ENCODE results near the gene DCXR. TPM values are rescaled to one million over a fixed set of nuclear protein-coding genes. Genes with fewer than 3 reads are reported as not detected.
A peak's percentile ranks its signal among the peaks of the same experiment; 100 is the strongest.

Gene DCXR
- total and polyA plus RNA-seq, 2 experiments from 2014 or later: 164 to 312 TPM

DNA sequence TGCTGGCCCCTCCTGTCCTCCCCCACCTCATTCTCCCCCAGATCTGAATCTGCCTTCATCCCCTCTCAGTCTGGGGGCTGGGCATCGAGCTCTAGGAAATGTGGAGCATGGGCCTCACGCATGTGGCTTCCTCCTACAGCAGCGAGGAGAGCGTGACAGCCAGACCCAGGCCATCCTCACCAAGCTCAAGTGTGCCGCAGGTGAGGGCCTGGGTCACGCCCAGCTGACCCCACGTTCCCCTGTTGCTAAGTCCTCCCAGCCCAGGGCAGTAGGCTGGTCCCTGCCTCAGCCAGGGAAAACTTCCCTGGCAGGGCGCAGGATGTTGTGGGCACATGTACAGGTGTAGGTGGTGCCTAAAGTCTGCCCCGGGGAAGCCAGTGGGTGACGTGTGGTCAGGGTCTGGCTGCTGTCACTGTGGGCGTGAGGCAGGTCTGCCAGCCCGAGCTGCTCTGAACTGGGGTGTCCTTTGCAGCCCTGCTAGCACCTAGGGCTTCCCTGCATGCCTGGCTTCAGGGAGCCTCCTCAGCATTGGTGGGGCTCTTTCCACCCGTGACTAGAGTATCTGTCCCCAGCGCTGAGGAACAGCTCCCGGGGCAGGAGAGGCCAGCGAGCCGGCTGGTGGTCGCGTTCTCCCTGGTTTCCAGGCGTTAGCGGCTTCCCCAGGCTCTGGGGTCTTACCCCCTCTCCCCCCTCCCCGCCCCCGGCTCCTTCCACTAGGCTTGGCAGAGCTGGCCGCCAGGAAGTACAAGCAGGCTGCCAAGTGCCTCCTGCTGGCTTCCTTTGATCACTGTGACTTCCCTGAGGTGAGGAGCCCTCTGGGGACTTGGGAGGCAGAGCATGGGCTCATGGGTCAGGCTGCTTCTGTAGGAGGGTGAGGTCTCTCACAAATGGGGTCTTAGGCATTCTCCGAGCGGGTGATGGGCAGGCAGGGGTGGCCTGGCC is 17.8 kb upstream of the DCXR start:
- H3K4me3 ChIP-seq: no peak overlapping the region
- H3K27ac ChIP-seq: no peak overlapping the region
- no peak for DNase-seq (ENCODE audit: low read depth in 1 of 2, low spot score in 1 of 2)
- H3K27me3 ChIP-seq: no peaks in the 10 kb centered on the region
- peaks cover 4% of the 10 kb centered on the region for H3K4me1 ChIP-seq (ENCODE audit: low read depth)
- no peaks in the 10 kb centered on the region for H3K9me3 ChIP-seq (ENCODE audit: low read depth)
- TF ChIP-seq, protein P1, sequence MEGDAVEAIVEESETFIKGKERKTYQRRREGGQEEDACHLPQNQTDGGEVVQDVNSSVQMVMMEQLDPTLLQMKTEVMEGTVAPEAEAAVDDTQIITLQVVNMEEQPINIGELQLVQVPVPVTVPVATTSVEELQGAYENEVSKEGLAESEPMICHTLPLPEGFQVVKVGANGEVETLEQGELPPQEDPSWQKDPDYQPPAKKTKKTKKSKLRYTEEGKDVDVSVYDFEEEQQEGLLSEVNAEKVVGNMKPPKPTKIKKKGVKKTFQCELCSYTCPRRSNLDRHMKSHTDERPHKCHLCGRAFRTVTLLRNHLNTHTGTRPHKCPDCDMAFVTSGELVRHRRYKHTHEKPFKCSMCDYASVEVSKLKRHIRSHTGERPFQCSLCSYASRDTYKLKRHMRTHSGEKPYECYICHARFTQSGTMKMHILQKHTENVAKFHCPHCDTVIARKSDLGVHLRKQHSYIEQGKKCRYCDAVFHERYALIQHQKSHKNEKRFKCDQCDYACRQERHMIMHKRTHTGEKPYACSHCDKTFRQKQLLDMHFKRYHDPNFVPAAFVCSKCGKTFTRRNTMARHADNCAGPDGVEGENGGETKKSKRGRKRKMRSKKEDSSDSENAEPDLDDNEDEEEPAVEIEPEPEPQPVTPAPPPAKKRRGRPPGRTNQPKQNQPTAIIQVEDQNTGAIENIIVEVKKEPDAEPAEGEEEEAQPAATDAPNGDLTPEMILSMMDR (IDR thresholded peaks at IDR 0.05; ENCODE audit: low read depth, low read length): no peak
- H3K36me3 ChIP-seq: peaks cover 22% of the 10 kb centered on the region

DNA sequence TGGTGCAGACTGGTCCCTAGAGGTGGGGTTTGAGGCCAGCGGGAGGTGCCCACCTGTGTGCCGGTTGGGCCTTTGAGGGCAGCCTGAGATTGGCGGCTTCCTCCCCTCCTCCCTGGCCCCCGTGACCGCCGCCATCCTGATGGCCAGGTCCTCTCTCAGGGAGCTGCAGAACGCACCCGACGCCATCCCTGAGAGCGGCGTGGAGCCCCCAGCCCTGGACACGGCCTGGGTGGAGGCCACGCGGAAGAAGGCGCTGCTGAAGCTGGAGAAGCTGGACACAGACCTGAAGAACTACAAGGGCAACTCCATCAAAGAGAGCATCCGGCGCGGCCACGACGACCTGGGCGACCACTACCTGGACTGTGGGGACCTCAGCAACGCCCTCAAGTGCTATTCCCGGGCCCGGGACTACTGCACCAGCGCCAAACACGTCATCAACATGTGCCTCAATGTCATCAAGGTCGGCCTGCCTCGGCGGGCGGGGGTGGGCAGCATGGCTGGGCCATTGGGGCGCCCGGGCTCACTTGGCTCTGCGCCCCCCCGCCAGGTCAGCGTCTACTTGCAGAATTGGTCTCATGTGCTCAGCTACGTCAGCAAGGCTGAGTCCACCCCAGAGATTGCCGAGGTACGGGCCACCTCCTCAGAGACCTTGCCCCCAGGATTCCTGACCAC is 17.0 kb upstream of the DCXR start:
- Histone ChIP-seq H3K36me3 (peaks cover 18% of the 10 kb centered on the region), H3K27ac (no peak overlapping the region), H3K4me3 (no peak overlapping the region), H3K27me3 (no peaks in the 10 kb centered on the region), H3K4me1 (ENCODE audit: low read depth) (peaks cover 4% of the 10 kb centered on the region), H3K9me3 (ENCODE audit: low read depth) (no peaks in the 10 kb centered on the region)
- TF ChIP-seq, protein P1 (IDR thresholded peaks at IDR 0.05; ENCODE audit: low read depth, low read length): no peak
- DNase-seq (ENCODE audit: low read depth in 1 of 2, low spot score in 1 of 2): no peak

DNA sequence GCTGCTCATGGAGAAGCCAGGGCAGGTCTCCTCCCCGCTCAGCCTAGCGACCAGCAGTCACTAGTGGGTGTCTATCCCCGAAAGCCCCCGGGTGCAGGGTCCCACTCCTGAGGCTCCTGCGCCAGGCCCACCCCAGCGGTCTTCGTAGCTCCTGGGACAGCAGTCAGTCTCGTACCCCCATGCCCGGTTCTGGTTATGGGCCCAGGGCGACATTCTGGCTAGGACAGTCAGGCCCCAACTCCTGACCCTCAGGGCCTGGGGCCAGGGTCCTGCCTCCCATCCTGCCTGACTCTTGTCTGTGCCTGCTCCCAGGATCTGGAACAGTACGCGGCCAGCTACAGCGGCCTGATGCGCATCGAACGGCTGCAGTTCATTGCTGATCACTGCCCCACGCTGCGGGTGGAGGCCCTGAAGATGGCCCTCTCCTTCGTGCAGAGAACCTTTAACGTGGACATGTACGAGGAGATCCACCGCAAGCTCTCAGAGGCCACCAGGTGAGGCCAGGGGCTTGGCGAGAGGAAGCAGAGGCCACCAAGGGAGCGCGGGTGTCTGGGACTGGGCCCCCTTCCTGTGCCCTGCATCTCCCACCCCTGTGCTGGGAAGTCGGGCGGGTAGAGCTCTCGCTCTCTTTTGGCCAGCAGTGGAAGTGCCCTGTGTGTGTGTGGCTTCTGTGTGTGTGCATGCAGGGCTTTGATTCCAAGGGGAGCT is 16.2 kb upstream of the DCXR start:
- DNase-seq (ENCODE audit: low read depth in 1 of 2, low spot score in 1 of 2): no peak
- Histone ChIP-seq H3K27ac (no peak overlapping the region), H3K27me3 (no peaks in the 10 kb centered on the region), H3K36me3 (peaks cover 17% of the 10 kb centered on the region), H3K9me3 (ENCODE audit: low read depth) (no peaks in the 10 kb centered on the region), H3K4me3 (no peak overlapping the region), H3K4me1 (ENCODE audit: low read depth) (peaks cover 4% of the 10 kb centered on the region)
- TF ChIP-seq, protein P1 (IDR thresholded peaks at IDR 0.05; ENCODE audit: low read depth, low read length): no peak

GRCh38 chr17:82053130-82053529 is 15.6 kb upstream of the DCXR start:
- peaks cover 15% of the 10 kb centered on the region for H3K36me3 ChIP-seq

DNA sequence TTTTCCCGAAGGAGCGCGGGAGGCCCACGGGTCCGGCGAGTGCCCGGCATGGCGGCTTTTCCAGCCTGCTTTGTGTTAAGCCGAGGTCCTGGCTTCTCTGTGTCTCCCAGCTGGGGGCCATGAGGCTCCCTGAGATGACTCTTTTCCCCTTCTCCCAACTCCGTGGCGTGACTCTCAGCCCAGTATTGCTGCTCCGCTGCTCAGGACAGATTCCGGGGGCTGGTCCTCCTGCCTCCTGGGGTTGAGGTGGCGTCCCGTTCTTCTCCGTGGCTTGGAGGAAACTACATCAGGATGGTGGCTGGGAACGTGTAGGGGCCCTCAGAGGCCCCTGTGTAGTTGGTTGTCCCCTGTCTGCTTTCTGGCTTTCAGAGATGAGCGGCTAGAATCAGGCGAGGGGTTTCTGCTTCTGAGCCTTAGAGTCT is 15.2 kb upstream of the DCXR start:
- Histone ChIP-seq H3K36me3 (peaks cover 15% of the 10 kb centered on the region), H3K27me3 (no peaks in the 10 kb centered on the region), H3K4me1 (ENCODE audit: low read depth) (peaks cover 4% of the 10 kb centered on the region), H3K27ac (no peak overlapping the region), H3K9me3 (ENCODE audit: low read depth) (no peaks in the 10 kb centered on the region), H3K4me3 (peak overlapping the region; percentile 90)
- TF ChIP-seq, protein P1 (IDR thresholded peaks at IDR 0.05; ENCODE audit: low read depth, low read length): no peak
- DNase-seq (ENCODE audit: low read depth in 1 of 2, low spot score in 1 of 2): no peak

More at GRCh38 chr17:82053130-82053529, 15.6 kb upstream of the DCXR start:
- H3K9me3 ChIP-seq (ENCODE audit: low read depth): no peaks in the 10 kb centered on the region
- H3K27ac ChIP-seq: no peak overlapping the region
- TF ChIP-seq, protein P1 (IDR thresholded peaks at IDR 0.05; ENCODE audit: low read depth, low read length): no peak
- peaks cover 4% of the 10 kb centered on the region for H3K4me1 ChIP-seq (ENCODE audit: low read depth)
- no peak overlapping the region for H3K4me3 ChIP-seq
- no peaks in the 10 kb centered on the region for H3K27me3 ChIP-seq
- no peak for DNase-seq (ENCODE audit: low read depth in 1 of 2, low spot score in 1 of 2)

All from cardiac muscle cell (in vitro differentiated cells and primary cell).